H1 (cell line): ENCODE results near the gene DEFB112. TPM values are rescaled to one million over a fixed set of nuclear protein-coding genes. Genes with fewer than 3 reads are reported as not detected.

ENCODE experiments used
- CTCF ChIA-PET: fragments of 300-600 bp; sonication (Branson Sonifier 250); formaldehyde crosslinking; loops from one replicate; lab custom pipeline; 2021; ENCODE audit not compliant: partially characterized antibody; lab: Charles Lee
- POLR2A ChIA-PET: fragments of 300-600 bp; sonication (Branson Sonifier 250); formaldehyde crosslinking; loops from one replicate; lab custom pipeline; 2021; ENCODE audit warnings: inconsistent platforms; ENCODE audit not compliant: partially characterized antibody; lab: Charles Lee
- DNase-seq, 2 experiments: peaks; one replicate each; pipeline versions ENCODE4 v3.0.0 to v3.0.0-alpha.2; 2010 to 2022; ENCODE audit warnings: low spot score in 2 of 2, low read depth in 1 of 2, mixed read lengths in 1 of 2
- FAIRE-seq: peaks from 2 replicates; lab custom pipeline; 2011; peaks lifted over from hg19 to GRCh38; lab: Jason Lieb, UNC
- H2AFZ ChIP-seq: 2 replicates; pipeline ENCODE4 v1.8.1; 2012; ENCODE audit warnings: low read length, inconsistent platforms
- H2AK5ac ChIP-seq: 2 replicates; pipeline ENCODE4 v1.6.1; 2013; ENCODE audit warnings: low read depth, low read length
- H2BK120ac ChIP-seq: replicated peaks from 2 replicates; pipeline ENCODE3; 2013; ENCODE audit warnings: low read depth, low read length, inconsistent platforms
- H2BK12ac ChIP-seq: 2 replicates; pipeline ENCODE4 v1.6.1; 2013; ENCODE audit warnings: low read depth, low read length
- H2BK15ac ChIP-seq: 2 replicates; pipeline ENCODE4 v1.6.1; 2013; ENCODE audit warnings: low read length
- H2BK20ac ChIP-seq: 2 replicates; pipeline ENCODE4 v1.6.1; 2013; ENCODE audit warnings: low read length
- H2BK5ac ChIP-seq: 2 replicates; pipeline ENCODE4 v1.6.1; 2013; ENCODE audit warnings: low read depth, low read length
- H3K14ac ChIP-seq: 2 replicates; pipeline ENCODE4 v1.6.1; 2013; ENCODE audit warnings: inconsistent platforms; ENCODE audit not compliant: insufficient read length
- H3K18ac ChIP-seq: 2 replicates; pipeline ENCODE4 v1.6.1; 2013; ENCODE audit warnings: low read length; ENCODE audit errors: extremely low read depth
- H3K23ac ChIP-seq: 2 replicates; pipeline ENCODE4 v1.6.1; 2013; ENCODE audit warnings: inconsistent platforms; ENCODE audit not compliant: insufficient read length
- H3K23me2 ChIP-seq: 2 replicates; pipeline ENCODE4 v1.6.1; 2013; ENCODE audit warnings: low read depth, low read length
- H3K27ac ChIP-seq: 2 replicates; pipeline ENCODE4 v1.6.1; 2011; ENCODE audit warnings: low read depth, low read length, inconsistent platforms
- H3K27me3 ChIP-seq, 4 experiments: replicated peaks in 1 of 4; 1 replicate in 1 of 4; 2 replicates in 3 of 4; pipeline versions ENCODE4 v1.6.1 to v1.8.1; 2011 to 2013; ENCODE audit warnings: low read length in 3 of 4, mild to moderate bottlenecking in 3 of 4, inconsistent platforms in 2 of 4, mixed read lengths in 2 of 4, moderate library complexity in 1 of 4; ENCODE audit not compliant: control insufficient read depth in 3 of 4, insufficient read depth in 3 of 4; ENCODE audit errors: extremely low read depth in 1 of 4
- H3K36me3 ChIP-seq, 4 experiments: 2 replicates each; pipeline versions ENCODE4 v1.6.1 to v1.8.1; 2011 to 2013; ENCODE audit warnings: mild to moderate bottlenecking in 4 of 4, low read length in 3 of 4, moderate library complexity in 2 of 4, control low read depth in 1 of 4, inconsistent platforms in 1 of 4; ENCODE audit not compliant: insufficient read depth in 4 of 4, control insufficient read depth in 2 of 4
- H3K4ac ChIP-seq: replicated peaks from 2 replicates; pipeline ENCODE3; 2013; ENCODE audit warnings: low read length, low read depth, mixed read lengths, inconsistent platforms; ENCODE audit not compliant: insufficient read length
- H3K4me1 ChIP-seq, 4 experiments: replicated peaks in 1 of 4; 1 replicate in 1 of 4; 2 replicates in 3 of 4; pipeline versions ENCODE4 v1.6.1 to v1.8.1; 2011 to 2013; ENCODE audit warnings: low read length in 3 of 4, inconsistent platforms in 2 of 4, mixed read lengths in 1 of 4; ENCODE audit not compliant: insufficient read depth in 4 of 4, control insufficient read depth in 3 of 4
- H3K4me2 ChIP-seq, 2 experiments: 2 replicates each; pipeline versions ENCODE4 v1.6.1 to v1.8.1; 2011 to 2013; ENCODE audit warnings: low read depth in 2 of 2, low read length in 2 of 2, control low read depth in 1 of 2, inconsistent platforms in 1 of 2, mild to moderate bottlenecking in 1 of 2; ENCODE audit not compliant: insufficient read depth in 1 of 2
- H3K4me3 ChIP-seq, 4 experiments: fragments of 200-600, 300-600 bp in 1 of 4; sonication (generic), shearing (Covaris generic), sonication (Bioruptor Twin) in 1 of 4; 2 replicates each; pipeline versions ENCODE4 v1.5.1 to v1.8.1; 2011 to 2016; ENCODE audit warnings: low read length in 4 of 4, low read depth in 3 of 4, control low read depth in 2 of 4, inconsistent platforms in 2 of 4, mild to moderate bottlenecking in 2 of 4, mixed read lengths in 1 of 4, moderate library complexity in 1 of 4; ENCODE audit not compliant: insufficient read depth in 2 of 4; ENCODE audit errors: extremely low read depth in 1 of 4
- H3K56ac ChIP-seq: replicated peaks from 2 replicates; pipeline ENCODE3; 2013; ENCODE audit warnings: low read depth, mild to moderate bottlenecking, mixed read lengths, low read length, inconsistent platforms; ENCODE audit not compliant: insufficient read length
- H3K79me1 ChIP-seq: 2 replicates; pipeline ENCODE4 v1.6.1; 2013; ENCODE audit warnings: low read depth, low read length, control low read depth
- H3K79me2 ChIP-seq, 2 experiments: 2 replicates each; pipeline versions ENCODE4 v1.6.1 to v1.8.1; 2012 to 2013; ENCODE audit warnings: low read length in 2 of 2, mild to moderate bottlenecking in 2 of 2, inconsistent platforms in 1 of 2; ENCODE audit not compliant: insufficient read depth in 2 of 2, control insufficient read depth in 1 of 2
- H3K9ac ChIP-seq, 4 experiments: replicated peaks in 1 of 4; 1 replicate in 1 of 4; 2 replicates in 3 of 4; pipeline versions ENCODE4 v1.6.1 to v1.8.1; 2011 to 2013; ENCODE audit warnings: low read depth in 3 of 4, low read length in 3 of 4, control low read depth in 2 of 4, mild to moderate bottlenecking in 2 of 4, moderate library complexity in 2 of 4, inconsistent platforms in 1 of 4; ENCODE audit errors: extremely low read depth in 1 of 4
- H3K9me3 ChIP-seq, 2 experiments: 2 replicates each; pipeline versions ENCODE4 v1.6.1 to v1.8.1; 2012 to 2013; ENCODE audit warnings: mild to moderate bottlenecking in 2 of 2, moderate library complexity in 2 of 2, control low read depth in 1 of 2, inconsistent platforms in 1 of 2, low read depth in 1 of 2, low read length in 1 of 2, mixed read lengths in 1 of 2; ENCODE audit not compliant: insufficient read depth in 2 of 2
- H4K20me1 ChIP-seq, 2 experiments: replicated peaks in 1 of 2; 2 replicates each; pipeline versions ENCODE3 to v1.8.1; 2011 to 2013; ENCODE audit warnings: inconsistent platforms in 2 of 2, low read length in 2 of 2, mild to moderate bottlenecking in 1 of 2; ENCODE audit not compliant: insufficient read depth in 2 of 2, control insufficient read depth in 1 of 2
- H4K5ac ChIP-seq: 2 replicates; pipeline ENCODE4 v1.6.1; 2013; ENCODE audit warnings: low read length, low read depth, mixed read lengths, inconsistent platforms; ENCODE audit not compliant: insufficient read length
- H4K8ac ChIP-seq: 2 replicates; pipeline ENCODE4 v1.8.0; 2013; ENCODE audit warnings: mild to moderate bottlenecking, moderate library complexity, low read length, inconsistent platforms; ENCODE audit not compliant: insufficient read depth; ENCODE audit errors: extremely low read depth
- H4K91ac ChIP-seq: replicated peaks from 2 replicates; pipeline ENCODE3; 2013; ENCODE audit warnings: low read length, mixed read lengths, inconsistent platforms; ENCODE audit not compliant: insufficient read length
- ASH2L ChIP-seq: fragments of 200-600, 300-600 bp; sonication (generic); IDR thresholded peaks from one replicate; pipeline ENCODE4 v1.7.1; 2017; ENCODE audit warnings: low read length
- BACH1 ChIP-seq: IDR thresholded peaks from 2 replicates; pipeline ENCODE4 v1.6.1; 2012; ENCODE audit warnings: low read length, improper control_type of control experiment
- BCL11A ChIP-seq, 2 experiments: IDR thresholded peaks; one replicate each; pipeline ENCODE4 v1.6.1; 2011; ENCODE audit warnings: low read depth in 2 of 2, low read length in 2 of 2, mild to moderate bottlenecking in 2 of 2
- BRCA1 ChIP-seq: IDR thresholded peaks from 2 replicates; pipeline ENCODE4 v1.6.1; 2012; ENCODE audit warnings: low read depth, low read length, improper control_type of control experiment
- CHD2 ChIP-seq: IDR thresholded peaks from 2 replicates; pipeline ENCODE4 v1.6.1; 2012; ENCODE audit warnings: low read length, improper control_type of control experiment
- EZH2 ChIP-seq: fragments of 200-600 bp; sonication (generic); IDR thresholded peaks from 2 replicates; pipeline ENCODE4 v1.7.1; 2012; ENCODE audit warnings: low read depth, mild to moderate bottlenecking, moderate library complexity, low read length, inconsistent platforms; ENCODE audit not compliant: severe bottlenecking
- GABPA ChIP-seq: IDR thresholded peaks from 2 replicates; pipeline ENCODE4 v1.6.1; 2011; ENCODE audit warnings: mild to moderate bottlenecking, low read length, moderate library complexity, borderline replicate concordance; ENCODE audit not compliant: insufficient read depth
- NANOG ChIP-seq: IDR thresholded peaks from 2 replicates; pipeline ENCODE4 v1.6.1; 2011; ENCODE audit warnings: low read length, low read depth, mild to moderate bottlenecking, inconsistent platforms; ENCODE audit not compliant: insufficient read depth, poor library complexity, severe bottlenecking
- PHF8 ChIP-seq: fragments of 200-600 bp; sonication (generic); conservative IDR thresholded peaks from 2 replicates; pipeline ENCODE4 v1.7.1; 2012; ENCODE audit warnings: low read depth, mild to moderate bottlenecking, inconsistent platforms, low read length, moderate library complexity
- POU5F1 ChIP-seq: IDR thresholded peaks from 2 replicates; pipeline ENCODE4 v1.6.1; 2011; ENCODE audit warnings: low read depth, mild to moderate bottlenecking, low read length, moderate library complexity
- RBBP5 ChIP-seq: IDR thresholded peaks from 2 replicates; pipeline ENCODE4 v1.7.1; 2012; ENCODE audit warnings: low read depth, mild to moderate bottlenecking, inconsistent platforms, low read length, moderate library complexity, borderline replicate concordance
- RFX5 ChIP-seq: IDR thresholded peaks from 2 replicates; pipeline ENCODE4 v1.6.1; 2011; ENCODE audit warnings: low read depth, low read length, improper control_type of control experiment, borderline replicate concordance
- SP2 ChIP-seq: IDR thresholded peaks from 2 replicates; pipeline ENCODE4 v1.6.1; 2012; ENCODE audit warnings: mild to moderate bottlenecking, low read length, inconsistent platforms
- TBP ChIP-seq: IDR thresholded peaks from 2 replicates; pipeline ENCODE4 v1.6.1; 2011; ENCODE audit warnings: low read depth, low read length, improper control_type of control experiment
- WGBS, 2 experiments: shearing (Covaris generic) in 1 of 2; methylation state at CpG; one replicate each; pipeline versions ENCODE4 v1.1.6 to v1.1.7; 2013 to 2015; ENCODE audit warnings: low lambda C conversion rate in 2 of 2, mixed read lengths in 2 of 2, inconsistent platforms in 1 of 2, low coverage in 1 of 2, missing lambda C conversion rate in 1 of 2; ENCODE audit not compliant: insufficient replicate concordance in 2 of 2, insufficient coverage in 1 of 2, insufficient read length in 1 of 2; ENCODE audit errors: extremely low coverage in 1 of 2, missing lambda C conversion rate in 1 of 2; 5-methylcytosine and 5-hydroxymethylcytosine counted together
- polyA plus RNA-seq, 7 experiments: library from polyadenylated mRNA; depleted of rRNA in 3 of 7; stranded (reverse) in 5 of 7; unstranded in 2 of 7; fragments of >200 nt in 5 of 7; fragments of 200-250 nt in 2 of 7; gene quantifications; 1 replicate in 5 of 7; 2 replicates in 1 of 7; 4 replicates in 1 of 7; pipeline versions ENCODE4 v1.2.1 to v1.2.3, GENCODE V29; 2011 to 2013; ENCODE audit warnings: missing spikeins in 2 of 7, mixed read lengths in 2 of 7
- total RNA-seq: library from RNA; stranded (reverse); fragmentation: NEBNext Ultra II Directional; extraction: Animal tissue kit (Norgen Biotek cat#: 25700); gene quantifications from 2 replicates; pipeline ENCODE4 v1.2.1, GENCODE V29; 2021

The DEFB112 gene
- total and polyA plus RNA-seq, 2 of the 8 experiments (the other 6 are each of a cell fraction or from before 2014, with no cell fraction given): not detected

DNA sequence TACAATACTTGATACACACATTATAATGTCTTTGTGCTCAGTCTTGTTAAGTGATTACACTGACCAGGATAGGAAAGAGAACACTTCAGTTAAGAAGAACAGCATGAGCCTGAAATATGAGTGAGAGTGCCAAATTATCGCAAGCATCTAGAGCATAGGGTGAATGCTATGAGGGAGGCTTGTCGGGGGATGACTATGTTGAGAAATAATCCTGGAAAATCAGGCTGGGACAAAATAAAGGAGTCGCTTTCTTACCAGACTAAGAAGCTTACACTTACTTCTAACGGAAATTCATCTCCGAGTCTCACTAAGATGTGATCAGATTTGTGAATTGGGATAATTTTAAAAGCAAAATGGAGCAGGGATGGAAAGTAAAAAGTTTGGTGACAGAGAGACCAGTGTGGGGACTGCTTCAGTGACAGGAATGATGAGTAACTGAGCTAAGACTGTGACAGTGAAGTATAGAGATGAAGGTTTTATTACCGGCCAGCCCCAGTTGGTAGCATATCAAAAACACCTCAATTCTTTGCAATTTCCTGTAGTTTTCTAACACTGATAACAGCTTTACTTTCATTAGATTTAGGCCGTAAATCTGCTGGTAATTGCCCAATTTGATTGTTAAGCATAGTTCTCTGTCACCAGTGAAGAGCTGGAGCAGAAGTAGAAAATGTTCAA is 48.4 kb upstream of the DEFB112 start:
- Histone ChIP-seq H3K79me2 (no peaks in the 10 kb centered on the region), H3K14ac (no peak overlapping the region), H3K79me1 (no peaks in the 10 kb centered on the region), H2BK12ac (no peak overlapping the region), H3K4ac (no peak overlapping the region), H3K36me3 (no peaks in the 10 kb centered on the region), H3K23ac (no peak overlapping the region), H2BK20ac (no peak overlapping the region), H3K4me1 (no peaks in the 10 kb centered on the region), H4K5ac (no peak overlapping the region), H3K23me2 (no peaks in the 10 kb centered on the region), H2AFZ (no peak overlapping the region), H3K27me3 (no peaks in the 10 kb centered on the region), H3K56ac (no peak overlapping the region), H2AK5ac (no peak overlapping the region), H3K9ac (no peak overlapping the region), H2BK15ac (no peak overlapping the region), H3K18ac (no peak overlapping the region), H3K4me2 (no peak overlapping the region), H3K9me3 (no peaks in the 10 kb centered on the region), H4K8ac (no peak overlapping the region), H3K27ac (no peak overlapping the region), H4K91ac (no peak overlapping the region), H2BK5ac (no peak overlapping the region), H2BK120ac (no peak overlapping the region), H3K4me3 (no peak overlapping the region), H4K20me1 (no peaks in the 10 kb centered on the region)
- POLR2A ChIA-PET: no interaction called here
- DNase-seq (no peak), FAIRE-seq (no peak)
- CTCF ChIA-PET: interaction anchor here (0.6 to 1.6 kb wide), 3 partner anchors 8 to 506 kb away, joined by 3 to 7 read pairs (median 3); no protein-coding TSS in a partner anchor
- WGBS, 2 experiments: 92% methylated on average over 7 of the region's 7 CpGs; no CpG with 5 or more reads in 1 of the 2 experiments
- TF ChIP-seq RFX5 (no peak), BCL11A (IDR thresholded peaks at IDR 0.05; ENCODE audit: low read depth in 2 of 2, low read length in 2 of 2) (no peak), GABPA (no peak), TBP (no peak), CHD2 (no peak), BRCA1 (no peak), PHF8 (no peak), BACH1 (no peak), SP2 (no peak), NANOG (no peak), RBBP5 (no peak), POU5F1 (no peak), EZH2 (no peak), ASH2L (no peak)
